WTC11 (cell line): Measurements from ENCODE around the gene RNF224. TPM values are rescaled to one million over a fixed set of nuclear protein-coding genes. Genes with fewer than 3 reads are reported as not detected.

Experiments
- ATAC-seq: fragments of 200-7000 bp; cut with Tn5 transposase; 2 replicates; pipeline ENCODE4 v1.10.0; 2021; ENCODE audit warnings: mild to moderate bottlenecking, moderate library complexity
- CTCF ChIA-PET: fragments of 300-600 bp; sonication (Branson Sonifier 250); formaldehyde crosslinking; loops from one replicate; lab custom pipeline; 2021; ENCODE audit warnings: antibody characterized with exemption; lab: Charles Lee
- POLR2A ChIA-PET: fragments of 350-600 bp; sonication (Branson Sonifier 250); formaldehyde crosslinking; loops from one replicate; lab custom pipeline; 2021; ENCODE audit warnings: antibody characterized with exemption; lab: Charles Lee
- DNase-seq: peaks from one replicate; pipeline ENCODE4 v3.0.0; 2021; ENCODE audit warnings: low spot score
- H3K27ac Mint-ChIP-seq: 2 replicates; pipeline ENCODE4 v1.8.0; 2021; ENCODE audit warnings: mixed read lengths
- H3K27me3 Mint-ChIP-seq: 2 replicates; pipeline ENCODE4 v1.8.0; 2021; ENCODE audit warnings: low read depth, mild to moderate bottlenecking, moderate library complexity, mixed read lengths
- H3K36me3 Mint-ChIP-seq: 2 replicates; pipeline ENCODE4 v1.8.0; 2021; ENCODE audit warnings: mixed read lengths
- H3K4me1 Mint-ChIP-seq: 2 replicates; pipeline ENCODE4 v1.8.0; 2022; ENCODE audit warnings: mixed read lengths
- H3K4me3 Mint-ChIP-seq: 2 replicates; pipeline ENCODE4 v1.8.0; 2021; ENCODE audit warnings: mild to moderate bottlenecking, moderate library complexity, mixed read lengths
- H3K9me3 Mint-ChIP-seq: 2 replicates; pipeline ENCODE4 v1.8.0; 2021; ENCODE audit warnings: mixed read lengths
- SP1 ChIP-seq: sonication (generic); formaldehyde crosslinking; conservative IDR thresholded peaks from 2 replicates; pipeline ENCODE4 v1.8.1; 2022; ENCODE audit warnings: missing genetic modification reagents
- ZNF219 ChIP-seq: sonication (generic); formaldehyde crosslinking; IDR thresholded peaks from 2 replicates; pipeline ENCODE4 v1.8.0; 2023; ENCODE audit warnings: missing genetic modification reagents, mild to moderate bottlenecking, borderline replicate concordance
- ZNF232 ChIP-seq: sonication (generic); formaldehyde crosslinking; IDR thresholded peaks from 2 replicates; pipeline ENCODE4 v1.8.0; 2022; ENCODE audit warnings: mild to moderate bottlenecking, missing genetic modification reagents
- ZNF263 ChIP-seq: sonication (generic); formaldehyde crosslinking; IDR thresholded peaks from 2 replicates; pipeline ENCODE4 v1.8.1; 2022; ENCODE audit warnings: low read depth, mild to moderate bottlenecking, moderate library complexity, missing genetic modification reagents
- ZNF671 ChIP-seq: fragments of 250-450 bp; sonication (Bioruptor Pico); IDR thresholded peaks from 2 replicates; pipeline ENCODE4 v1.8.0; 2021; ENCODE audit warnings: mild to moderate bottlenecking
- total RNA-seq: library from RNA; stranded (reverse); gene quantifications from 3 replicates; pipeline ENCODE4 v1.2.3, GENCODE V29; 2021
- TF ChIP-seq, protein P1 (sequence below): sonication (generic); formaldehyde crosslinking; IDR thresholded peaks from 2 replicates; pipeline ENCODE4 v1.8.0; 2022; ENCODE audit warnings: mild to moderate bottlenecking, missing genetic modification reagents
- TF ChIP-seq, protein P2 (sequence below): sonication (generic); formaldehyde crosslinking; IDR thresholded peaks from 2 replicates; pipeline ENCODE4 v1.8.0; 2022; ENCODE audit warnings: missing genetic modification reagents

Gene RNF224
- total RNA-seq, 1 experiment from 2014 or later = 0.59 TPM

- DNase-seq (no peak), ATAC-seq (no peak)
- ChIA-PET POLR2A (no interaction called here), CTCF (interaction anchor here (1.3 to 2.8 kb wide), 3 partner anchors 21 to 40 kb away, joined by 4 to 10 read pairs (median 8); no protein-coding TSS in a partner anchor)
- H3K4me1 Mint-ChIP-seq = peaks cover 4% of the 10 kb centered on the region; the same call in 1 of the 2 replicates
- no peaks in the 10 kb centered on the region for H3K9me3 Mint-ChIP-seq
- TF ChIP-seq, protein P1, sequence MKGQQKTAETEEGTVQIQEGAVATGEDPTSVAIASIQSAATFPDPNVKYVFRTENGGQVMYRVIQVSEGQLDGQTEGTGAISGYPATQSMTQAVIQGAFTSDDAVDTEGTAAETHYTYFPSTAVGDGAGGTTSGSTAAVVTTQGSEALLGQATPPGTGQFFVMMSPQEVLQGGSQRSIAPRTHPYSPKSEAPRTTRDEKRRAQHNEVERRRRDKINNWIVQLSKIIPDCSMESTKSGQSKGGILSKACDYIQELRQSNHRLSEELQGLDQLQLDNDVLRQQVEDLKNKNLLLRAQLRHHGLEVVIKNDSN (CRISPR knock-in tag) = no peak
- TF ChIP-seq, protein P2, sequence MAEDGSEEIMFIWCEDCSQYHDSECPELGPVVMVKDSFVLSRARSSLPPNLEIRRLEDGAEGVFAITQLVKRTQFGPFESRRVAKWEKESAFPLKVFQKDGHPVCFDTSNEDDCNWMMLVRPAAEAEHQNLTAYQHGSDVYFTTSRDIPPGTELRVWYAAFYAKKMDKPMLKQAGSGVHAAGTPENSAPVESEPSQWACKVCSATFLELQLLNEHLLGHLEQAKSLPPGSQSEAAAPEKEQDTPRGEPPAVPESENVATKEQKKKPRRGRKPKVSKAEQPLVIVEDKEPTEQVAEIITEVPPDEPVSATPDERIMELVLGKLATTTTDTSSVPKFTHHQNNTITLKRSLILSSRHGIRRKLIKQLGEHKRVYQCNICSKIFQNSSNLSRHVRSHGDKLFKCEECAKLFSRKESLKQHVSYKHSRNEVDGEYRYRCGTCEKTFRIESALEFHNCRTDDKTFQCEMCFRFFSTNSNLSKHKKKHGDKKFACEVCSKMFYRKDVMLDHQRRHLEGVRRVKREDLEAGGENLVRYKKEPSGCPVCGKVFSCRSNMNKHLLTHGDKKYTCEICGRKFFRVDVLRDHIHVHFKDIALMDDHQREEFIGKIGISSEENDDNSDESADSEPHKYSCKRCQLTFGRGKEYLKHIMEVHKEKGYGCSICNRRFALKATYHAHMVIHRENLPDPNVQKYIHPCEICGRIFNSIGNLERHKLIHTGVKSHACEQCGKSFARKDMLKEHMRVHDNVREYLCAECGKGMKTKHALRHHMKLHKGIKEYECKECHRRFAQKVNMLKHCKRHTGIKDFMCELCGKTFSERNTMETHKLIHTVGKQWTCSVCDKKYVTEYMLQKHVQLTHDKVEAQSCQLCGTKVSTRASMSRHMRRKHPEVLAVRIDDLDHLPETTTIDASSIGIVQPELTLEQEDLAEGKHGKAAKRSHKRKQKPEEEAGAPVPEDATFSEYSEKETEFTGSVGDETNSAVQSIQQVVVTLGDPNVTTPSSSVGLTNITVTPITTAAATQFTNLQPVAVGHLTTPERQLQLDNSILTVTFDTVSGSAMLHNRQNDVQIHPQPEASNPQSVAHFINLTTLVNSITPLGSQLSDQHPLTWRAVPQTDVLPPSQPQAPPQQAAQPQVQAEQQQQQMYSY = no peak
- TF ChIP-seq ZNF263 (CRISPR knock-in tag) = no peak
- no peak for TF ChIP-seq ZNF232 (CRISPR knock-in tag)
- H3K27me3 Mint-ChIP-seq = no peaks in the 10 kb centered on the region
- 0 out of 2 replicates have a peak, but pooled peaks cover 3% of the 10 kb centered on the region for H3K36me3 Mint-ChIP-seq
- H3K4me3 Mint-ChIP-seq = no peak overlapping the region
- no peak overlapping the region for H3K27ac Mint-ChIP-seq
Observed at GRCh38 chr9:137215196-137215986, 11.9 kb upstream of the RNF224 start.

- ATAC-seq = no peak
- TF ChIP-seq ZNF671 (CRISPR knock-in tag) (no peak), ZNF219 (no peak)
- Mint-ChIP-seq H3K36me3 (0 out of 2 replicates have a peak, but pooled peaks cover 3% of the 10 kb centered on the region), H3K9me3 (no peaks in the 10 kb centered on the region), H3K27ac (no peak overlapping the region), H3K4me1 (peaks cover 4% of the 10 kb centered on the region; the same call in 1 of the 2 replicates), H3K4me3 (no peak overlapping the region), H3K27me3 (no peaks in the 10 kb centered on the region)
- DNase-seq = no peak
- CTCF ChIA-PET = interaction anchor here (0.8 to 1.8 kb wide), 4 partner anchors 11 to 187 kb away, joined by 3 to 8 read pairs (median 4); partner anchors contain the start of gene TUBB4B
- POLR2A ChIA-PET = no interaction called here
Observed at GRCh38 chr9:137216188-137216965, 10.9 kb upstream of the RNF224 start.

DNA sequence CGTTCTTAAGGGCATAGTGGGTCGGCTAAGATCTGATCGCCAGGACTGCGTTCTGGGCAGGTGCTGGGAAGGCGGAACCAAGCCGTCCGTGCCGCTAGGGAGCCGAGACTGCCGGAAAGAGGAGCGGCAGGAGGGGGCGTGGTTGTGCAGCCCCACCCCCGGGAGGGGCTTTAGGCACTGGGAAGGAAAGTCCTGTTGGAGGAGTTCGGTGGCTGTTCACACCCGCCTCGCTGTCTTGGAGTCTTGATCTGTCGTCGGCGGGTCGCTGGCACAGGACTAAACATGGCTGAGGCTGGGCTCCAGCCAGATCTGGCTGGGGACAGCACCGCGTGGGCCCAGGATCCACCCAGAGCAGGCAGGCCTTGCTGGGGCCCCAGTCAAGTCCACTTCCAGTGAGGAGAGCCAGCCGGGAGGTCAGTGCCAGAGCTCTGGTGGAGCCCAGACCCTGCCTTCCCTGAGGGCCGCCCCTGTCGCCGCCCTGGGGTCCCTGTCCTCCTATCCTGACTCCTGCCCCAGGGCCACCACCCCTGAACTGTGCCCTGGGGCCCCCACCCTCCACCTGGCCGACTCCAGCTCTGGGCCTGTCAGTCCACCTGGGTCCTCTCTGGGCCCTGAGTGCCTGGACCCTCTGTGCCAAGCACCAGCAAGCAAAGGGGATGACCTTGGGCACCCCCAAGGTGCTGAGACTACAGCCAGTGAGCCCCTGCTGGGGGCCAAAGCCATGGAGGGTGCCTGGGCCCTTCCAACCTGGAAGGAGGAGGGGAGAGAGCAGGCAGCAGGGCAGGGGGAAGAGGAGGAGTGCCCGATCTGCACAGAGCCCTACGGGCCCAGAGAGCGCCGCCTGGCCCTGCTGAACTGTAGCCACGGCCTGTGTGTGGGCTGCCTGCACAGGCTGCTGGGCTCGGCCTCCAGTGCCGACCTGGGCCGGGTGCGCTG, 9.8 kb upstream of the RNF224 start:
- Mint-ChIP-seq H3K36me3 (0 out of 2 replicates have a peak, but pooled peaks cover 3% of the 10 kb centered on the region), H3K4me3 (no peak overlapping the region), H3K9me3 (no peaks in the 10 kb centered on the region), H3K27ac (peak overlapping the region; percentile 87), H3K27me3 (no peaks in the 10 kb centered on the region), H3K4me1 (peaks cover 4% of the 10 kb centered on the region; the same call in 1 of the 2 replicates)
- TF ChIP-seq SP1 (CRISPR knock-in tag) (0 out of 2 replicates have a peak, but pooled peaks have one; percentile 29), ZNF232 (CRISPR knock-in tag) (no peak)
- TF ChIP-seq, protein P2 = peak; percentile 43; the same call in 1 of the 2 replicates
- ChIA-PET POLR2A (no interaction called here), CTCF (interaction anchor here (0.8 to 1.8 kb wide), 5 partner anchors 19 to 188 kb away, joined by 3 to 8 read pairs (median 3); partner anchors contain the start of gene TUBB4B)
- ATAC-seq (peak; percentile 72), DNase-seq (peak; percentile 88)
